H1 (cell line): ENCODE results near the gene MAGOHB. TPM values are rescaled to one million over a fixed set of nuclear protein-coding genes. Genes with fewer than 3 reads are reported as not detected.
A peak's percentile ranks its signal among the peaks of the same experiment; 100 is the strongest.

ENCODE experiments used
- CTCF ChIA-PET: fragments of 300-600 bp; sonication (Branson Sonifier 250); formaldehyde crosslinking; loops from one replicate; lab custom pipeline; 2021; ENCODE audit not compliant: partially characterized antibody; lab: Charles Lee
- POLR2A ChIA-PET: fragments of 300-600 bp; sonication (Branson Sonifier 250); formaldehyde crosslinking; loops from one replicate; lab custom pipeline; 2021; ENCODE audit warnings: inconsistent platforms; ENCODE audit not compliant: partially characterized antibody; lab: Charles Lee
- DNase-seq, 2 experiments: peaks; one replicate each; pipeline versions ENCODE4 v3.0.0 to v3.0.0-alpha.2; 2010 to 2022; ENCODE audit warnings: low spot score in 2 of 2, low read depth in 1 of 2, mixed read lengths in 1 of 2
- FAIRE-seq: peaks from 2 replicates; lab custom pipeline; 2011; peaks lifted over from hg19 to GRCh38; lab: Jason Lieb, UNC
- H2AFZ ChIP-seq: 2 replicates; pipeline ENCODE4 v1.8.1; 2012; ENCODE audit warnings: low read length, inconsistent platforms
- H2AK5ac ChIP-seq: 2 replicates; pipeline ENCODE4 v1.6.1; 2013; ENCODE audit warnings: low read depth, low read length
- H2BK120ac ChIP-seq: replicated peaks from 2 replicates; pipeline ENCODE3; 2013; ENCODE audit warnings: low read depth, low read length, inconsistent platforms
- H2BK12ac ChIP-seq: 2 replicates; pipeline ENCODE4 v1.6.1; 2013; ENCODE audit warnings: low read depth, low read length
- H2BK15ac ChIP-seq: 2 replicates; pipeline ENCODE4 v1.6.1; 2013; ENCODE audit warnings: low read length
- H2BK20ac ChIP-seq: 2 replicates; pipeline ENCODE4 v1.6.1; 2013; ENCODE audit warnings: low read length
- H2BK5ac ChIP-seq: 2 replicates; pipeline ENCODE4 v1.6.1; 2013; ENCODE audit warnings: low read depth, low read length
- H3K14ac ChIP-seq: 2 replicates; pipeline ENCODE4 v1.6.1; 2013; ENCODE audit warnings: inconsistent platforms; ENCODE audit not compliant: insufficient read length
- H3K18ac ChIP-seq: 2 replicates; pipeline ENCODE4 v1.6.1; 2013; ENCODE audit warnings: low read length; ENCODE audit errors: extremely low read depth
- H3K23ac ChIP-seq: 2 replicates; pipeline ENCODE4 v1.6.1; 2013; ENCODE audit warnings: inconsistent platforms; ENCODE audit not compliant: insufficient read length
- H3K23me2 ChIP-seq: 2 replicates; pipeline ENCODE4 v1.6.1; 2013; ENCODE audit warnings: low read depth, low read length
- H3K27ac ChIP-seq: 2 replicates; pipeline ENCODE4 v1.6.1; 2011; ENCODE audit warnings: low read depth, low read length, inconsistent platforms
- H3K27me3 ChIP-seq, 4 experiments: replicated peaks in 1 of 4; 1 replicate in 1 of 4; 2 replicates in 3 of 4; pipeline versions ENCODE4 v1.6.1 to v1.8.1; 2011 to 2013; ENCODE audit warnings: low read length in 3 of 4, mild to moderate bottlenecking in 3 of 4, inconsistent platforms in 2 of 4, mixed read lengths in 2 of 4, moderate library complexity in 1 of 4; ENCODE audit not compliant: control insufficient read depth in 3 of 4, insufficient read depth in 3 of 4; ENCODE audit errors: extremely low read depth in 1 of 4
- H3K36me3 ChIP-seq, 4 experiments: 2 replicates each; pipeline versions ENCODE4 v1.6.1 to v1.8.1; 2011 to 2013; ENCODE audit warnings: mild to moderate bottlenecking in 4 of 4, low read length in 3 of 4, moderate library complexity in 2 of 4, control low read depth in 1 of 4, inconsistent platforms in 1 of 4; ENCODE audit not compliant: insufficient read depth in 4 of 4, control insufficient read depth in 2 of 4
- H3K4ac ChIP-seq: replicated peaks from 2 replicates; pipeline ENCODE3; 2013; ENCODE audit warnings: low read length, low read depth, mixed read lengths, inconsistent platforms; ENCODE audit not compliant: insufficient read length
- H3K4me1 ChIP-seq, 4 experiments: replicated peaks in 1 of 4; 1 replicate in 1 of 4; 2 replicates in 3 of 4; pipeline versions ENCODE4 v1.6.1 to v1.8.1; 2011 to 2013; ENCODE audit warnings: low read length in 3 of 4, inconsistent platforms in 2 of 4, mixed read lengths in 1 of 4; ENCODE audit not compliant: insufficient read depth in 4 of 4, control insufficient read depth in 3 of 4
- H3K4me2 ChIP-seq, 2 experiments: 2 replicates each; pipeline versions ENCODE4 v1.6.1 to v1.8.1; 2011 to 2013; ENCODE audit warnings: low read depth in 2 of 2, low read length in 2 of 2, control low read depth in 1 of 2, inconsistent platforms in 1 of 2, mild to moderate bottlenecking in 1 of 2; ENCODE audit not compliant: insufficient read depth in 1 of 2
- H3K4me3 ChIP-seq, 4 experiments: fragments of 200-600, 300-600 bp in 1 of 4; sonication (generic), shearing (Covaris generic), sonication (Bioruptor Twin) in 1 of 4; 2 replicates each; pipeline versions ENCODE4 v1.5.1 to v1.8.1; 2011 to 2016; ENCODE audit warnings: low read length in 4 of 4, low read depth in 3 of 4, control low read depth in 2 of 4, inconsistent platforms in 2 of 4, mild to moderate bottlenecking in 2 of 4, mixed read lengths in 1 of 4, moderate library complexity in 1 of 4; ENCODE audit not compliant: insufficient read depth in 2 of 4; ENCODE audit errors: extremely low read depth in 1 of 4
- H3K56ac ChIP-seq: replicated peaks from 2 replicates; pipeline ENCODE3; 2013; ENCODE audit warnings: low read depth, mild to moderate bottlenecking, mixed read lengths, low read length, inconsistent platforms; ENCODE audit not compliant: insufficient read length
- H3K79me1 ChIP-seq: 2 replicates; pipeline ENCODE4 v1.6.1; 2013; ENCODE audit warnings: low read depth, low read length, control low read depth
- H3K79me2 ChIP-seq, 2 experiments: 2 replicates each; pipeline versions ENCODE4 v1.6.1 to v1.8.1; 2012 to 2013; ENCODE audit warnings: low read length in 2 of 2, mild to moderate bottlenecking in 2 of 2, inconsistent platforms in 1 of 2; ENCODE audit not compliant: insufficient read depth in 2 of 2, control insufficient read depth in 1 of 2
- H3K9ac ChIP-seq, 4 experiments: replicated peaks in 1 of 4; 1 replicate in 1 of 4; 2 replicates in 3 of 4; pipeline versions ENCODE4 v1.6.1 to v1.8.1; 2011 to 2013; ENCODE audit warnings: low read depth in 3 of 4, low read length in 3 of 4, control low read depth in 2 of 4, mild to moderate bottlenecking in 2 of 4, moderate library complexity in 2 of 4, inconsistent platforms in 1 of 4; ENCODE audit errors: extremely low read depth in 1 of 4
- H3K9me3 ChIP-seq, 2 experiments: 2 replicates each; pipeline versions ENCODE4 v1.6.1 to v1.8.1; 2012 to 2013; ENCODE audit warnings: mild to moderate bottlenecking in 2 of 2, moderate library complexity in 2 of 2, control low read depth in 1 of 2, inconsistent platforms in 1 of 2, low read depth in 1 of 2, low read length in 1 of 2, mixed read lengths in 1 of 2; ENCODE audit not compliant: insufficient read depth in 2 of 2
- H4K20me1 ChIP-seq, 2 experiments: replicated peaks in 1 of 2; 2 replicates each; pipeline versions ENCODE3 to v1.8.1; 2011 to 2013; ENCODE audit warnings: inconsistent platforms in 2 of 2, low read length in 2 of 2, mild to moderate bottlenecking in 1 of 2; ENCODE audit not compliant: insufficient read depth in 2 of 2, control insufficient read depth in 1 of 2
- H4K5ac ChIP-seq: 2 replicates; pipeline ENCODE4 v1.6.1; 2013; ENCODE audit warnings: low read length, low read depth, mixed read lengths, inconsistent platforms; ENCODE audit not compliant: insufficient read length
- H4K8ac ChIP-seq: 2 replicates; pipeline ENCODE4 v1.8.0; 2013; ENCODE audit warnings: mild to moderate bottlenecking, moderate library complexity, low read length, inconsistent platforms; ENCODE audit not compliant: insufficient read depth; ENCODE audit errors: extremely low read depth
- H4K91ac ChIP-seq: replicated peaks from 2 replicates; pipeline ENCODE3; 2013; ENCODE audit warnings: low read length, mixed read lengths, inconsistent platforms; ENCODE audit not compliant: insufficient read length
- NANOG ChIP-seq: IDR thresholded peaks from 2 replicates; pipeline ENCODE4 v1.6.1; 2011; ENCODE audit warnings: low read length, low read depth, mild to moderate bottlenecking, inconsistent platforms; ENCODE audit not compliant: insufficient read depth, poor library complexity, severe bottlenecking
- WGBS, 2 experiments: shearing (Covaris generic) in 1 of 2; methylation state at CpG; one replicate each; pipeline versions ENCODE4 v1.1.6 to v1.1.7; 2013 to 2015; ENCODE audit warnings: low lambda C conversion rate in 2 of 2, mixed read lengths in 2 of 2, inconsistent platforms in 1 of 2, low coverage in 1 of 2, missing lambda C conversion rate in 1 of 2; ENCODE audit not compliant: insufficient replicate concordance in 2 of 2, insufficient coverage in 1 of 2, insufficient read length in 1 of 2; ENCODE audit errors: extremely low coverage in 1 of 2, missing lambda C conversion rate in 1 of 2; 5-methylcytosine and 5-hydroxymethylcytosine counted together
- polyA plus RNA-seq, 7 experiments: library from polyadenylated mRNA; depleted of rRNA in 3 of 7; stranded (reverse) in 5 of 7; unstranded in 2 of 7; fragments of >200 nt in 5 of 7; fragments of 200-250 nt in 2 of 7; gene quantifications; 1 replicate in 5 of 7; 2 replicates in 1 of 7; 4 replicates in 1 of 7; pipeline versions ENCODE4 v1.2.1 to v1.2.3, GENCODE V29; 2011 to 2013; ENCODE audit warnings: missing spikeins in 2 of 7, mixed read lengths in 2 of 7
- total RNA-seq: library from RNA; stranded (reverse); fragmentation: NEBNext Ultra II Directional; extraction: Animal tissue kit (Norgen Biotek cat#: 25700); gene quantifications from 2 replicates; pipeline ENCODE4 v1.2.1, GENCODE V29; 2021

The MAGOHB gene
- total and polyA plus RNA-seq, 2 of the 8 experiments (the other 6 are each of a cell fraction or from before 2014, with no cell fraction given), result 21.5 to 53.7 TPM

DNA sequence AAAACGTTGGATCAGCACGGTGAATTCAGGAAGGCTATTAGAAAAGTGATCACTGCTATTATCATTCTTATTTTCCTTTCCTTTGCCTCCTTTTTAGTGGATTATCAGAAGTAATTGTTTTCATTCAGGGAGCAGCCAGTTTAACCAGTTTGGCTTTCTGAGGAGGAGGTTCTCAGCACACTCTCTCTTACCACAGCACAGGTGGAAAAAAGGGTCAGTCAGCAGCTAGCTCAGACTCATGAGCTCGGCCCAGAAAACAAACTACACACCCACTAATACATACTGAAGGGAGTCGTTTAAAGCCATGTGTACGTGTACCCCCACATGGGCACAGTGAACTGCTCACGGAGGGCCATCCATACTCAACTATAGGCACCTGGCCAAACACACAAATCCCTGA lies 23.2 kb upstream of the MAGOHB start:
- Histone ChIP-seq H3K14ac (no peak overlapping the region), H3K4me1 (peaks cover 0 to 7% (median 2%) of the 10 kb centered on the region in 4 experiments; a peak in 4 of 7 replicates), H3K4me3 (no peak overlapping the region), H4K91ac (no peak overlapping the region), H2AFZ (peak overlapping the region; percentile 75), H3K27me3 (no peaks in the 10 kb centered on the region), H3K56ac (no peak overlapping the region), H4K5ac (no peak overlapping the region), H3K18ac (no peak overlapping the region), H2BK120ac (no peak overlapping the region), H2BK12ac (no peak overlapping the region), H3K36me3 (no peaks in the 10 kb centered on the region), H4K8ac (no peak overlapping the region), H3K9me3 (no peaks in the 10 kb centered on the region), H3K4ac (no peak overlapping the region), H3K79me1 (no peaks in the 10 kb centered on the region), H2AK5ac (no peak overlapping the region), H4K20me1 (no peaks in the 10 kb centered on the region), H3K23ac (no peak overlapping the region), H2BK5ac (no peak overlapping the region), H3K4me2 (peak overlapping the region in 1 of 2 experiments; percentile 32; a peak in 1 of 4 replicates), H2BK20ac (no peak overlapping the region), H3K27ac (no peak overlapping the region), H3K79me2 (no peaks in the 10 kb centered on the region), H3K9ac (no peak overlapping the region; a peak in 1 of 7 replicates), H2BK15ac (no peak overlapping the region), H3K23me2 (no peaks in the 10 kb centered on the region)
- ChIA-PET CTCF (interaction anchor here (0.5 kb wide), 1 partner anchor 13 kb away, joined by 4 read pairs; no protein-coding TSS in a partner anchor), POLR2A (interaction anchor here (2.0 kb wide), 1 partner anchor 24 kb away, joined by 5 read pairs; the partner anchor contains the start of gene MAGOHB)
- TF ChIP-seq NANOG, result no peak
- no peak for FAIRE-seq
- no peak for DNase-seq
- WGBS, 2 experiments, result 62% methylated on average over 6 of the region's 6 CpGs; no CpG with 5 or more reads in 1 of the 2 experiments
